ENCODE data around the gene PARP2. TPM values are rescaled to one million over a fixed set of nuclear protein-coding genes. Genes with fewer than 3 reads are reported as not detected.

PARP2 gene
- polyA plus RNA-seq, 1 donor = 30.9 TPM

DNA sequence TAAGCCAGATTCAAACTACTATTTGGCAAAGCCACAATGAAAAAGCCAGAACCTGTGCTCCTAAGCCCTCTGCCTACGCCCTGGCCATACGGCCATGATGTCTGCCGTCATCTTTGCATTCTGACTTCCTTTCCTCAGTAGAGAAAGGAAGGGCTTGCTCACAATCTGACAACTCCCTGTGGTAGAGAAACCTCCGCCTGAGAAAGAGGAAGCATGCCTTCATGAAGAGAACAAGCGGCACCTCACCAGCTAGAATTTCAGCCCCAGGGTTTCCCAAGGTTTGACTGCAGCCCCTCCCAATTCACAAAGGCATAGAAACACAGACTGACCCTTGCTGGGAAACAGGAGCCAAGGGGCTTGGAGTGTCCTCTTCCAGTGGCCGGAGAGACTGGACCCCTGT lies 44.1 kb downstream of the PARP2 start:
- WGBS (ENCODE audit: insufficient coverage, low lambda C conversion rate) = 100% methylated on average over 1 of the region's 6 CpGs
- H3K4me1 ChIP-seq (ENCODE audit: control insufficient read depth, insufficient read depth, low read length) = no peaks in the 10 kb centered on the region
- H3K27me3 ChIP-seq (ENCODE audit: control insufficient read depth, insufficient read depth, low read length) = no peaks in the 10 kb centered on the region
- DNase-seq = no peak
- no peak overlapping the region for H3K27ac ChIP-seq (ENCODE audit: low read length)
- H3K36me3 ChIP-seq (ENCODE audit: control insufficient read depth, insufficient read depth, low read length) = peaks cover 93% of the 10 kb centered on the region
- H3K9me3 ChIP-seq (ENCODE audit: control insufficient read depth, low read depth, low read length) = no peaks in the 10 kb centered on the region
- H3K4me3 ChIP-seq (ENCODE audit: low read length) = no peak overlapping the region

DNA sequence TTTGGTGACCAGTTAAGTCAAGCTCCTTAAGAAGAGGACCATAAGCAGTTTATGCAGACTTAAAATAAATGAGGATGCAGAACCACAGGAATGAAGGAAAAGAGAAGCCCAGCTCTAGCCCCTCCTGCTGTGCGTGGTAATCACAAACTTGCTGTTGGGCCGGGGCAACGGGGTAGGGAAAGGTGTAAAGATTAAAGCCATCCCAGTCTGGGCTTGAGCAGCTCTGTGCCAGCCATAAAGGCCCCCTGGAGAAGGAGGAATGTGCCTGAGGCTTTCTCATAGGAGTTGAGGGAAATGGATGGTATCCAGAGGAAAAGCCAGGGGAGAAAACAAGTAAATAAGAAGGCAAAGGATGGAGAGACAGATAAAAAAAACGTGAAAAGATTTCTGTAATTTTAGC lies 44.7 kb downstream of the PARP2 start:
- no peaks in the 10 kb centered on the region for H3K9me3 ChIP-seq (ENCODE audit: control insufficient read depth, low read depth, low read length)
- peaks cover 87% of the 10 kb centered on the region for H3K36me3 ChIP-seq (ENCODE audit: control insufficient read depth, insufficient read depth, low read length)
- H3K27ac ChIP-seq (ENCODE audit: low read length) = no peak overlapping the region
- no peaks in the 10 kb centered on the region for H3K27me3 ChIP-seq (ENCODE audit: control insufficient read depth, insufficient read depth, low read length)
- no peak overlapping the region for H3K4me3 ChIP-seq (ENCODE audit: low read length)
- 64% methylated on average over 1 of the region's 4 CpGs for WGBS (ENCODE audit: insufficient coverage, low lambda C conversion rate)
- no peak for DNase-seq
- H3K4me1 ChIP-seq (ENCODE audit: control insufficient read depth, insufficient read depth, low read length) = no peaks in the 10 kb centered on the region

DNA sequence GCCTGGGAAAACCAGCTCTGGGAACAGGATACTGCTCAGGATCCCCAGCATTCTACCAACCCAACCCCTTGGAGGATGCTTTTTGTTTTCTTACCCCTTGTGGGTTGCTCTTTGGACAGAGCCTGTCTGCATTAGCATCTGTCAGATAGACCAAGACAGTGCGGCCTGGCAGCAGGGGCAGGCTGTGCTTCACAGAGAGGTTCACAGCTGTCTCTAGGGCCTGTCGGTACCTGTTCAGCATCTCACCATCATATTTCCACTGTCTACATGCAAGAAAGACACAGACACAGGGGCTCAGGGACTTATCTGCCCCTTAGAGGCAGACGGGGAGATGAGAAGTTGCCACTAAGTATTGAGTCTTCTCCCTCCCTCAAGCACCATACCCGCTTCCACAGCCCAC lies 48.1 kb downstream of the PARP2 start:
- Histone ChIP-seq H3K27ac (ENCODE audit: low read length) (no peak overlapping the region), H3K9me3 (ENCODE audit: control insufficient read depth, low read depth, low read length) (no peaks in the 10 kb centered on the region), H3K4me3 (ENCODE audit: low read length) (no peak overlapping the region), H3K27me3 (ENCODE audit: control insufficient read depth, insufficient read depth, low read length) (no peaks in the 10 kb centered on the region), H3K36me3 (ENCODE audit: control insufficient read depth, insufficient read depth, low read length) (peaks cover 85% of the 10 kb centered on the region), H3K4me1 (ENCODE audit: control insufficient read depth, insufficient read depth, low read length) (peaks cover 3% of the 10 kb centered on the region)
- WGBS (ENCODE audit: insufficient coverage, low lambda C conversion rate) = no CpG with 5 or more reads among the region's 4 CpGs
- no peak for DNase-seq

DNA sequence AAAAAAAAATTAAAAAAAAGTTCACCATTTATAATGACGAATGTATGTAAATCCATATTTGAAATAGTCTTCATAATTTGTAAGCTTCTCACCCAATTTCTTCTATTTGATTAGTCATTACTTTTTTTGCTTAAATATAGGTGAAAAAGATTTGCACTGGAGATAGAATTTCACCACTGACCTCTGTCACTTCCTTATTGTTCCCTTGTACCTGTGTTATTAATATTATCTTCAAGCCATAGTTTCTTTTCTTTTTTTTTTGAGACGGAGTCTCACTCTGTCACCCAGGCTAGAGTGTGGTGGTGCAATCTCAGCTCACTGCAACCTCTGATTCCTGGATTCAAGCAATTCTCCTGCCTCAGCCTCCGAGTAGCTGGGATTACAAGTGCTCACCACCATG lies 54.1 kb downstream of the PARP2 start:
- peaks cover 63% of the 10 kb centered on the region for H3K36me3 ChIP-seq (ENCODE audit: control insufficient read depth, insufficient read depth, low read length)
- DNase-seq = peak in 1 of 2 donors; percentile 84
- peaks cover 5% of the 10 kb centered on the region for H3K4me1 ChIP-seq (ENCODE audit: control insufficient read depth, insufficient read depth, low read length)
- H3K27ac ChIP-seq (ENCODE audit: low read length) = peak overlapping the region; percentile 57
- no CpG with 5 or more reads among the region's 3 CpGs for WGBS (ENCODE audit: insufficient coverage, low lambda C conversion rate)
- no peaks in the 10 kb centered on the region for H3K9me3 ChIP-seq (ENCODE audit: control insufficient read depth, low read depth, low read length)
- no peak overlapping the region for H3K4me3 ChIP-seq (ENCODE audit: low read length)
- no peaks in the 10 kb centered on the region for H3K27me3 ChIP-seq (ENCODE audit: control insufficient read depth, insufficient read depth, low read length)

DNA sequence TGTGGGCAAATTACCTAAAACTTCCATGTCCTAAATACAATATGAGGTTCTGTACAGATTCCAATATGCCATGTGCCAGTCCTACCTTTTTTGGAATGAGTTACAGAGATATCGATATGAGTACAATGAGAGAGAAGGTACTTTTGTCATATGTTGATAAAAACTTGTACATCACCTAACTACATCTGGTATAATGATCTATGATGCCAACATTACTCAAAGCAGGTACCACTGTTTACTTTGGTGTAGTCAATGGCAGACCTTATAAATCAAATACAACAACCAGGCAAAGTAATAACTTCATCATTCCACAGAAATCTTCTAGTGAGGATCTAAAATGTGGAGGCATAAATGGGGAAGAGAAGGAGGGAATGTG lies 57.1 kb downstream of the PARP2 start:
- Histone ChIP-seq H3K36me3 (ENCODE audit: control insufficient read depth, insufficient read depth, low read length) (peaks cover 69% of the 10 kb centered on the region), H3K9me3 (ENCODE audit: control insufficient read depth, low read depth, low read length) (no peaks in the 10 kb centered on the region), H3K4me3 (ENCODE audit: low read length) (no peak overlapping the region), H3K27ac (ENCODE audit: low read length) (no peak overlapping the region), H3K4me1 (ENCODE audit: control insufficient read depth, insufficient read depth, low read length) (peaks cover 10% of the 10 kb centered on the region), H3K27me3 (ENCODE audit: control insufficient read depth, insufficient read depth, low read length) (no peaks in the 10 kb centered on the region)
- WGBS (ENCODE audit: insufficient coverage, low lambda C conversion rate) = no CpG with 5 or more reads among the region's 1 CpG
- DNase-seq = no peak

DNA sequence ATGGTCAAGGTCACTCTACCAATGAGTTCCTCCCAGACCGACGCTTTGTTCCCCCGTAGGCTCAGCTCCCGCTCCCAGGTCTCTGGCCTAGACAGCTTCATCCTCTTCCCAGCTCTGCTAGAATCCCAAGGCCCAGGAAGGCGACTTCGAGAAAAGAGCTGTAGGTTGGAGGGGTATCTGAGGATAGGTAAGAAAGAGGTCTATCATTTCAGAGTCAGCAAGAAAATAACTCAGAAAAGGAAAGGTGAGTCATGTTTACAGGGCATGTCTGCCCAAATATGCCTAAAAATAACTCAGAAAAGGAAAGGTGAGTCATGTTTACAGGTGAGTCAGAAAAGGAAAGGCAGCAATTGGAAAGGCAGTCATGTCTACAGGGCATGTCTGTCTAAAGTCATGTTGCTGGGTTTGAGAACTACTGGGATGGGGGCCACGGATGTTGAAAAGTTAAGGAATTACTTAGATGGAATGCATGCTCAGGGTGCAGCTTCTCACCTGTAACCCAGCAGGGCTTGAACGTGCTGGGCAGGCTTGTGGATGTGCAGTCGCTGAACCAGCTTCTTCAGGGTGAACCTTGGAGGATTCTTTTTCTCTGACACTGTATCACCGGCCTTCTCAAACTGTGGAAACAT lies 57.6 kb downstream of the PARP2 start:
- WGBS (ENCODE audit: insufficient coverage, low lambda C conversion rate) = no CpG with 5 or more reads among the region's 10 CpGs
- H3K27me3 ChIP-seq (ENCODE audit: control insufficient read depth, insufficient read depth, low read length) = no peaks in the 10 kb centered on the region
- no peaks in the 10 kb centered on the region for H3K9me3 ChIP-seq (ENCODE audit: control insufficient read depth, low read depth, low read length)
- DNase-seq = no peak
- H3K36me3 ChIP-seq (ENCODE audit: control insufficient read depth, insufficient read depth, low read length) = peaks cover 69% of the 10 kb centered on the region
- H3K4me3 ChIP-seq (ENCODE audit: low read length) = no peak overlapping the region
- H3K4me1 ChIP-seq (ENCODE audit: control insufficient read depth, insufficient read depth, low read length) = peaks cover 15% of the 10 kb centered on the region
- H3K27ac ChIP-seq (ENCODE audit: low read length) = no peak overlapping the region

DNA sequence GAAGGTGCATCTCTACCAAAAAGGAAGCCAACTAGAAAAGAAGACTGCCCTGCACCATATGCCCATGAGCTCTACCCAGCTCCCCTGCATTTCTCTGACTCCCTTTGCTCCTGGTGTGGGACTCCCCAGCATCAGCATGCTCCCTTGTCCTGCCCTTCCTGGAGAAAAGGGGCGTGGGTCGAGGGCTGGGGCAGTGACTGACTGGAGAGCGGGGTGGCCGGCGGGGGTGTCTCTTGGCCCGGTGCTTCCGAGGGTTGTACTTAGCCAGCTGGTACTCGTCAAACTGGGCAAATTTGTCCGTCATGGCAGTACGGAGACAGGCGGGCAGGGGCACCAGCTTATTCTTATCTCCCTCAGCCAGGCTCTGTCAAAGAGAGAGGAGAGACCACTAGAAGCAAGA lies 60.1 kb downstream of the PARP2 start:
- H3K36me3 ChIP-seq (ENCODE audit: control insufficient read depth, insufficient read depth, low read length) = peaks cover 86% of the 10 kb centered on the region
- WGBS (ENCODE audit: insufficient coverage, low lambda C conversion rate) = no CpG with 5 or more reads among the region's 11 CpGs

More for the DNA sequence above, 60.1 kb downstream of the PARP2 start:
- Histone ChIP-seq H3K4me3 (ENCODE audit: low read length) (no peak overlapping the region), H3K27ac (ENCODE audit: low read length) (no peak overlapping the region), H3K4me1 (ENCODE audit: control insufficient read depth, insufficient read depth, low read length) (peaks cover 29% of the 10 kb centered on the region), H3K27me3 (ENCODE audit: control insufficient read depth, insufficient read depth, low read length) (no peaks in the 10 kb centered on the region), H3K9me3 (ENCODE audit: control insufficient read depth, low read depth, low read length) (no peaks in the 10 kb centered on the region)
- no peak for DNase-seq

Other genes with a start within 250 kb of the PARP2 start
- gene OR4K17, start 232.9 kb upstream of the PARP2 start, polyA plus RNA-seq = not detected
- not detected for gene OR4N5, start 204.8 kb upstream of the PARP2 start, polyA plus RNA-seq
- not detected for gene OR11G2, start 152.7 kb upstream of the PARP2 start, polyA plus RNA-seq
- not detected for gene OR11H6, start 119.9 kb upstream of the PARP2 start, polyA plus RNA-seq
- 0.34 TPM for gene OR11H7, start 114.7 kb upstream of the PARP2 start, polyA plus RNA-seq
- not detected for gene OR11H4, start 104.3 kb upstream of the PARP2 start, polyA plus RNA-seq
- 14.2 TPM for gene TTC5, start 37.7 kb upstream of the PARP2 start, polyA plus RNA-seq
- 67.7 TPM for gene CCNB1IP1, start 10.4 kb upstream of the PARP2 start, polyA plus RNA-seq
- 98.8 TPM for gene TEP1, start 69.9 kb downstream of the PARP2 start, polyA plus RNA-seq
- gene KLHL33, start 92.5 kb downstream of the PARP2 start, polyA plus RNA-seq = 0.64 TPM
- 63.2 TPM for gene OSGEP, start 111.2 kb downstream of the PARP2 start, polyA plus RNA-seq
- 218 TPM for gene APEX1, start 111.6 kb downstream of the PARP2 start, polyA plus RNA-seq
- 44.0 TPM for gene PIP4P1, start 117.8 kb downstream of the PARP2 start, polyA plus RNA-seq
- 215 TPM for gene PNP, start 125.8 kb downstream of the PARP2 start, polyA plus RNA-seq
- 1.0 TPM for gene RNASE10, start 161.9 kb downstream of the PARP2 start, polyA plus RNA-seq
- not detected for gene RNASE9, start 217.4 kb downstream of the PARP2 start, polyA plus RNA-seq
- gene RNASE11, start 244.4 kb downstream of the PARP2 start, polyA plus RNA-seq = not detected
- gene RNASE12, start 247.7 kb downstream of the PARP2 start, polyA plus RNA-seq = not detected

Measured in large intestine (tissue), 3 donors.